Measurements from ENCODE around the gene ARHGEF28.

Gene ARHGEF28

DNA sequence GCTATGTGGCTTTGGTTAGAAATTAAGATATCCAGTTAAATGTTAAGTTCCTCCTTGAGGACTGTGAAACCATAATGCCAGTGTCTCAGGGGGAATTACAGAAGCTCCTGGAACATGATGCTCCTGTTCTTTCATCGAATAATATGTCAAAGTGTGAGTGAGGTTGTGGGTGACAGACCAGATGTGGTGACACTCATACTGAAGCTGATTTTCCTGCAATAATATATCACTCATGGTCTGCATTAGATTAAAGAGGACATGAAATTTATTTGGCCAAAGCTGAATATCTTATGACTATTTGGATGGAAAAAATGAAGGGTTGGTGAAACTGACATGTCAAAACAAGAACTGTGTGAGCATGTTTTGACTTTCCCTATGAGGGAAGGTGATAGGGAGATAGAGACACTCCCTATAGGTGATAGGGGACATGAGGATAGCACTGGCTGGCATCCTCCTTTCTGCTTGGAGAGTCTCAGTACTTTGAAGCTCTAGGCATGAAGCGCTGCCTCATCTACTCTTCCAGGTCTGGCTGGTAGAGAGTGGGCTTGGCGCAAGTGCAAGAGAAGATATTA lies 173.5 kb downstream of the ARHGEF28 start:
- Mint-ChIP-seq H3K36me3 (ENCODE audit: low read depth) (no peaks in the 10 kb centered on the region), H3K27me3 (ENCODE audit: low read depth) (no peaks in the 10 kb centered on the region), H3K4me3 (no peak overlapping the region), H3K4me1 (ENCODE audit: low read depth) (peaks cover 8% of the 10 kb centered on the region), H3K27ac (no peak overlapping the region), H3K9me3 (no peaks in the 10 kb centered on the region)

DNA sequence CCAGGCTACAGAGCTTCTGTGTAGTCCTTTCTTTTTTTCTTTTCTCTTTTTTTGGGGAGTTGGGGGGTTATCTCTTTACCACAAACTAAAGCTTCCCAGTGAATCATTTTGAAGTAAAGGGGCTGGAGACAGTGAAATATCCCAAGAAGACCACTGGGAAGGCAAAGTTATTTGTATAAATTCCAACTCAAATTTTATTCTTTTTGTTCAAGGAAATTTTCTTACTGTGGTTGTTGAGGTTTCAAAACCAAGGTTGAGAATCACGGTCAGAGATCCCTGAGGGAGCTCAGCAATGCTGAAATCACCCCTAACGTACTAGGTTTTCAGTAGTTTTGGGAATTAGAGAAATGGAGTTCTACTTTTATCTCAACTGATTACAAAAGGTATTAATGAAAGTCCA lies 175.7 kb downstream of the ARHGEF28 start:
- H3K4me3 Mint-ChIP-seq = no peak overlapping the region
- no peak overlapping the region for H3K27ac Mint-ChIP-seq
- no peaks in the 10 kb centered on the region for H3K27me3 Mint-ChIP-seq (ENCODE audit: low read depth)
- no peaks in the 10 kb centered on the region for H3K36me3 Mint-ChIP-seq (ENCODE audit: low read depth)
- H3K4me1 Mint-ChIP-seq (ENCODE audit: low read depth) = peaks cover under 1% of the 10 kb centered on the region
- H3K9me3 Mint-ChIP-seq = no peaks in the 10 kb centered on the region

GRCh38 chr5:73805449-73805848 lies 179.5 kb downstream of the ARHGEF28 start:
- no peaks in the 10 kb centered on the region for H3K36me3 Mint-ChIP-seq (ENCODE audit: low read depth)
- H3K27me3 Mint-ChIP-seq (ENCODE audit: low read depth) = no peaks in the 10 kb centered on the region
- no peaks in the 10 kb centered on the region for H3K9me3 Mint-ChIP-seq
- H3K27ac Mint-ChIP-seq = no peak overlapping the region
- no peaks in the 10 kb centered on the region for H3K4me1 Mint-ChIP-seq (ENCODE audit: low read depth)
- no peak overlapping the region for H3K4me3 Mint-ChIP-seq

DNA sequence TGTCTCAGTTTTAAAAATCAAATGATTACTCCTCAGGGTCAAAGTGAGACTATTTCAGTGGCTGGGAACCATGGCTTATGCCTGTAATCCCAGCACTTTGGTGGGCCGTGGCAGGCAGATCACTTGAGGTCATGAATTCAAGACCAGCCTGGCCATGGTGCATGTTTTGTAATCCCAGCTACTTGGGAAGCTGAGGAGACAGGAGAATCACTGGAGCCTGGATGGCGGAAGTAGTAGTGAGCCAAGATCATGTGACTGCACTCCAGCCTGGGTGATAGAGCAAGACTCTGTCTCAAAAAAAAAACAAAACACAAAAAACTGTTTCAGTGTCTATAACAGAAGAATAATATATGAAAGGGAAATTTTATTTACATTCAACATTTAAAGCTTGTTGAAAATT lies 182.9 kb downstream of the ARHGEF28 start:
- H3K4me3 Mint-ChIP-seq = no peak overlapping the region
- no peak overlapping the region for H3K27ac Mint-ChIP-seq

GRCh38 chr5:73810429-73810828 lies 184.4 kb downstream of the ARHGEF28 start:
- Mint-ChIP-seq H3K4me3 (no peak overlapping the region), H3K36me3 (ENCODE audit: low read depth) (no peaks in the 10 kb centered on the region), H3K9me3 (no peaks in the 10 kb centered on the region), H3K4me1 (ENCODE audit: low read depth) (no peaks in the 10 kb centered on the region), H3K27me3 (ENCODE audit: low read depth) (peaks cover 10% of the 10 kb centered on the region), H3K27ac (no peak overlapping the region)

More for the DNA sequence above, 182.9 kb downstream of the ARHGEF28 start:
- no peaks in the 10 kb centered on the region for H3K9me3 Mint-ChIP-seq
- H3K36me3 Mint-ChIP-seq (ENCODE audit: low read depth) = no peaks in the 10 kb centered on the region
- H3K4me1 Mint-ChIP-seq (ENCODE audit: low read depth) = no peaks in the 10 kb centered on the region
- H3K27me3 Mint-ChIP-seq (ENCODE audit: low read depth) = peaks cover 4% of the 10 kb centered on the region

DNA sequence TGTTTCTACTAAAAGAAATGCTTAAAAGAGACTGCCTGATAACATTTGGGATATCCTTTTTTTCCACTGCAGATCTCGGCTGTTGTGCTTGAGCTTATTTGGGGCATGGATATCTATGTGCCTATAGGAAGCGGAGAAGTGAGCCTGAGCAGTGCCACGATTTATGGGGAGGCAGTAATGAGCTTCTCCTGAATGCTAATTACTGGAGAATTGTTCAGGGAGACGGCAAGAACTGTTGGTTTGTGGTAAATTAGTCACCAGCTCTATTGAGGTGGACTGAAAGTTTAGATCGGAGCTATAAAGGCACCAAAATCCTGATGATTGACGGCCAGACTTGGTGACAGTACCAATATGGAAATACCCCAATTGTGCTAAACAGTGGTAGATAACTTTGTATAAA lies 186.5 kb downstream of the ARHGEF28 start:
- Mint-ChIP-seq H3K27ac (no peak overlapping the region), H3K4me3 (no peak overlapping the region), H3K4me1 (ENCODE audit: low read depth) (no peaks in the 10 kb centered on the region), H3K27me3 (ENCODE audit: low read depth) (peaks cover 10% of the 10 kb centered on the region), H3K36me3 (ENCODE audit: low read depth) (no peaks in the 10 kb centered on the region), H3K9me3 (no peaks in the 10 kb centered on the region)

- Mint-ChIP-seq H3K4me1 (ENCODE audit: low read depth) (no peaks in the 10 kb centered on the region), H3K9me3 (no peaks in the 10 kb centered on the region), H3K27me3 (ENCODE audit: low read depth) (peaks cover 10% of the 10 kb centered on the region), H3K4me3 (no peak overlapping the region), H3K36me3 (ENCODE audit: low read depth) (no peaks in the 10 kb centered on the region), H3K27ac (no peak overlapping the region)
Observed at GRCh38 chr5:73812962-73813588, 187.1 kb downstream of the ARHGEF28 start.

DNA sequence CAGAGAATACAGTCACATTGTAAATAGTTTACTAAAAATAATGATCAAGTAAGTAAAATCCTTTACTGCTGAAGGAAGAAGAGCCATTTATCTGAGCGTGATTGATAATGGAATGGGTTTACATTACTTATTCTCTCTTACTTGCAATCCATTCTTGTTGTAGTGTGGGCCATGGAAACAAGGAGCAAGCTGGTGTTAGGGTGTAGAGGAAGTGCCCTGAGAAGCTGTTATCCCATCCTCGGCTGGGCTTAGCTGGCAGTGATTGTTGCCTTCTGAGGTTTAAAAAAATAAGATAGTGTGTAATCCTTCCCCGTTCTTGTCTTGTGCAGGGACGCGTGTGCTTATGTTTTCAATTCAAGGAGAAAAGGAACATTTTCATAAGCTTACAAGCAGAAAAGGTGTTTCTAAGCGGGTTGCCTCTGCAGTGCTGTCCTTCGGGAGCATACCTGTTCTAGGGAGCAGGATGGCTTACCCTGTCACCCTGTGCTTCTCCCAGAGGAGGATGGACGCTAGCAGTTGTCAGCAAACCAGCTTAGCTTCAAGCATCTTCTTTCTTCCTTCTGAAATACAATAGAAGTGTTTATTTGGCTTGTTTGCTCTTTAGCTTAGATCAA lies 188.3 kb downstream of the ARHGEF28 start:
- Mint-ChIP-seq H3K9me3 (no peaks in the 10 kb centered on the region), H3K4me1 (ENCODE audit: low read depth) (no peaks in the 10 kb centered on the region), H3K4me3 (no peak overlapping the region), H3K36me3 (ENCODE audit: low read depth) (no peaks in the 10 kb centered on the region), H3K27me3 (ENCODE audit: low read depth) (peaks cover 10% of the 10 kb centered on the region), H3K27ac (no peak overlapping the region)

DNA sequence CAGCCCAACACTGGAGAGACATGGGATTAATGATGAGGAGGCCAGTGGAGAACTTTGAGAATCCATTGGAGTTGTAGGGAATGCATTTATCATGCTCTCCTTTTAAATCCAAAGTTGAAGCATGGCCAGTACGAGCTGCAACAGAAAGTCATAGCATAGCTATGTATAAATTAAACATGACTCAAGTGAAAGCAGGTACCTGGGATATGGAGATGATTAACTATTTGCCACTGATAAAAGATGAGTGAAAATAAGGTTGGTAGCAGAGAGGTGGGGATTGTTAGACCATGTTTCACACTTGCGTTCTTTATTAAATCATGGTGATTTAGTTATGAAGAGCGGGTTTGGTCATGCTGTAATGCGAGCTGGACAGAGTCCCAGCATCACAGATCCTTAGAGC lies 189.6 kb downstream of the ARHGEF28 start:
- Mint-ChIP-seq H3K27me3 (ENCODE audit: low read depth) (peaks cover 10% of the 10 kb centered on the region), H3K4me3 (no peak overlapping the region), H3K9me3 (no peaks in the 10 kb centered on the region), H3K36me3 (ENCODE audit: low read depth) (no peaks in the 10 kb centered on the region), H3K4me1 (ENCODE audit: low read depth) (no peaks in the 10 kb centered on the region), H3K27ac (no peak overlapping the region)

DNA sequence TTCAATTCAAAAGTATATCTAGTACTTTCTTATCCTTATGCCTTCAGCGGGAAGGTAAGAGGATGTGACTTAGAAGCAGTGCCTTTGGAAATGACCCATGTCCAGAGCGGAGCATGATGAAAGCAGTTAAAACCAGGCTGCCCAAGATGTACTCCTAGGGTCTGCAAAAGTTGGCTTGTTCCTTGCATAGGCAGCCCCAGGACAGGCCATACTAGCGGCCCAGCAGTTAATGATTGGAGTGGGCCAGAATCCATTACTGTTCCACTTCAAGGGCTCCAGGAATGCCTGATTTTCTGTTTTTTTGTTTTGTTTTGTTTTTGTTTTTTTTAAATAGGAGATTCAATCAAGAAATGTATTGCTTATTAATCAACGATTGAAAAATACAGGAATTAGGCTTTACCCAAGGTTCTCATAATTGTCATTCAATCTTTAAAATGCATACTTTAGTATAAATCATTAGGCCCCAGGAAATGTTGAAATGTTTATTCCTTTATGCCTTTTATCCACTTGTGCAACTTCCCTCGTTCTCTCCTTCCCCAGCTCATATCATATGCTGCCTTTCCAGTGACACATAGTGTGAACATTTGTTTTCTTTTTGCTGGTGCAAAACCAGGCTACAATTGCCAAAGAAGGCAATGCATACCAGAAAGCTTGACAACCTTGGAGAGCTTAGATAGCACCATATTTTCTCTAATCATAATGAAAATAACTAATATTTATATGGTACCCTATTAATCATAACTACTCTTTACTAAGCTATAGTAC lies 190.8 kb downstream of the ARHGEF28 start:
- no peaks in the 10 kb centered on the region for H3K9me3 Mint-ChIP-seq
- H3K27me3 Mint-ChIP-seq (ENCODE audit: low read depth) = peaks cover 10% of the 10 kb centered on the region
- H3K4me1 Mint-ChIP-seq (ENCODE audit: low read depth) = no peaks in the 10 kb centered on the region
- no peak overlapping the region for H3K4me3 Mint-ChIP-seq
- no peaks in the 10 kb centered on the region for H3K36me3 Mint-ChIP-seq (ENCODE audit: low read depth)
- H3K27ac Mint-ChIP-seq = no peak overlapping the region

DNA sequence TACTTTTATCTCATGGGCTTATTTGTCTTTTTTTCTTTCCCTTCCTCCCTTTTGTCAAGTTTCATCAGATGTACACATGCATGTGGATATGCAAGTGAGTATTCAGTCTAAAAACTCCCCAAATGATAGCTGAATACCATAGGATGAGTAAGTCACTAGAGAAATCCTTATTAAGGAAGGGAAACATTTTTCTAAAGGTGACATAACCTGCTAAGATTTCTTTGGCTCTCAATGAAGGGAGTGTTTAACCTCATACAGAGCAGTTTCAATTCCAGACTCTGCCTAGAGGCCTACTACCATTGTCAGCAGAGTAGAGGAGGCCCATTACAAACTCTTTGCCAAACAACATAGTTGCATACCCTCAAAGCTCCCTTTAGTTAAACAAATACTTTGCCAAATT lies 192.4 kb downstream of the ARHGEF28 start:
- Mint-ChIP-seq H3K4me3 (no peak overlapping the region), H3K9me3 (no peaks in the 10 kb centered on the region), H3K36me3 (ENCODE audit: low read depth) (no peaks in the 10 kb centered on the region), H3K27me3 (ENCODE audit: low read depth) (peaks cover 8% of the 10 kb centered on the region), H3K27ac (no peak overlapping the region), H3K4me1 (ENCODE audit: low read depth) (no peaks in the 10 kb centered on the region)

DNA sequence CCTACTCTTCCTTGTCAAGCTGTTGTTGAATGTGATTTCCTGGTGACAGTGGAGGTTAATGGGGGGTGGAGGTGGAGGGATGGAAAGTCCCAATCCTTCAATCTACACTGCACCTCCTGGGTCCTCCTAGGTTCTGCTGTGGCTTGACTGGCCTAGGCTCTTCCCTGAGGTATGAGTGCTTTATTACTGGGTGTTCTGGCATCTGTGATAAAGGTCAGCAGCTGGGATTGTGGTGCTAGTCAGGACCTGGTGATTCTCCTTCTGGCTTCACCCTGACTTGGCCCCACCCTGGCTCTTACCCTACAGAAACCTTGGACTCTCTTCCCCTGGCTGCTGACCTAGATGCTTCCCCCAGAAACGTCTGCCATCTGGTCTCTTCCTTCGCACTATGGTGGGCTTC lies 194.3 kb downstream of the ARHGEF28 start:
- no peak overlapping the region for H3K4me3 Mint-ChIP-seq
- H3K9me3 Mint-ChIP-seq = no peaks in the 10 kb centered on the region
- no peak overlapping the region for H3K27ac Mint-ChIP-seq
- no peaks in the 10 kb centered on the region for H3K4me1 Mint-ChIP-seq (ENCODE audit: low read depth)
- H3K36me3 Mint-ChIP-seq (ENCODE audit: low read depth) = no peaks in the 10 kb centered on the region
- no peaks in the 10 kb centered on the region for H3K27me3 Mint-ChIP-seq (ENCODE audit: low read depth)

- H3K27ac Mint-ChIP-seq = no peak overlapping the region
- no peak overlapping the region for H3K4me3 Mint-ChIP-seq
Observed at GRCh38 chr5:73821003-73821402, 195.0 kb downstream of the ARHGEF28 start.

DNA sequence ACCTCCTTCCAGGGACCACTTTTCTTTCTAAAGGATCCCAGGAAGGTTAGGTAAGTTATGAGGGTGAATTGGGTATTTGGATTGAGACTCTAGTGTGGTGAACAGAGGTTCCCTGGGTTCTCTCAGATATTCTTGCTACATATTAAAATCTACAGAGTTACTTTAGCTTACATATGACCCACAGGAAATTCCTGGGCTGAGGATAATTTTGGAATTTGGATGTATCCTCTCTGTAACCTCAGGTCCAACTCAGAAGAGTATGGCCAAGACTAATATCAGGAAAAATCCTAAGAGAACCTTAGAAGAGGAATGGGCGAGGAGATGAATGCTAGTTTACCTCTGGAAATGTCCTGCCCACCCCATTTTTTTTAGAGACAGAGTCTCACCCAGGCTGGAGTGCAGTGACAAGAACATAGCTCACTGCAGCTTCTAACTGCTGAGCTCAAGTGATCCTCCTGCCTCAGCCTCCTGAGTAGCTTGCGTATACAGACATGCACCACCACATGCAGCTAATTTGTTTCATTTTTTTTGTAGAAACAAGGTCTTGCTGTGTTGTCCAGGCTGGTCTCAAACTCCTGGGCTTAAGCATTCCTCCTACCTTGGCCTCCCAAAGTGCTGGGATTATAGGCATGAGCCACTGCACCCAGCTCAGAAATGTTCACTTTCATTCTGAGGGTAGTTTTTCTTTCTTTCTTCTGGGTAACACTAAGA lies 196.4 kb downstream of the ARHGEF28 start:
- no peaks in the 10 kb centered on the region for H3K36me3 Mint-ChIP-seq (ENCODE audit: low read depth)
- no peaks in the 10 kb centered on the region for H3K9me3 Mint-ChIP-seq
- H3K27me3 Mint-ChIP-seq (ENCODE audit: low read depth) = no peaks in the 10 kb centered on the region
- no peak overlapping the region for H3K4me3 Mint-ChIP-seq
- H3K27ac Mint-ChIP-seq = no peak overlapping the region
- no peaks in the 10 kb centered on the region for H3K4me1 Mint-ChIP-seq (ENCODE audit: low read depth)

More at GRCh38 chr5:73821003-73821402, 195.0 kb downstream of the ARHGEF28 start:
- no peaks in the 10 kb centered on the region for H3K9me3 Mint-ChIP-seq
- no peaks in the 10 kb centered on the region for H3K36me3 Mint-ChIP-seq (ENCODE audit: low read depth)
- H3K4me1 Mint-ChIP-seq (ENCODE audit: low read depth) = no peaks in the 10 kb centered on the region
- H3K27me3 Mint-ChIP-seq (ENCODE audit: low read depth) = no peaks in the 10 kb centered on the region

Data from T-helper 1 cell treated with Interleukin-12 subunit alpha and Interleukin-12 subunit beta and Interleukin-4 antibody, amounts not matched to agents 30 μg/mL and 1 μg/mL, for 36 hours (primary cell).